ENCODE results near the gene RHEBL1. TPM values are rescaled to one million over a fixed set of nuclear protein-coding genes. Genes with fewer than 3 reads are reported as not detected.

RHEBL1 gene
- total RNA-seq, 1 donor from 2014 or later = 5.3 TPM

GRCh38 chr12:49037111-49037946 lies 32.5 kb downstream of the RHEBL1 start:
- TF ChIP-seq CTCF (IDR thresholded peaks at IDR 0.05) = no peak
- no peak for TF ChIP-seq EZH2 (IDR thresholded peaks at IDR 0.05)
- H2AFZ ChIP-seq (replicated peaks) = no peak overlapping the region
- H3K9me3 ChIP-seq (ENCODE audit: low read depth) = no peaks in the 10 kb centered on the region
- Mint-ChIP-seq H3K4me1 (no peaks in the 10 kb centered on the region), H3K4me3 (no peak overlapping the region), H3K27ac (no peak overlapping the region), H3K36me3 (peaks cover 29% of the 10 kb centered on the region), H3K27me3 (ENCODE audit: insufficient read depth, low read depth) (peaks cover 6% of the 10 kb centered on the region), H3K9me3 (no peaks in the 10 kb centered on the region)
- H3K4me2 ChIP-seq = no peak overlapping the region
- no peaks in the 10 kb centered on the region for H3F3A ChIP-seq (ENCODE audit: low read depth)
- H3K4me1 ChIP-seq = no peaks in the 10 kb centered on the region
- no peak overlapping the region for H3K9ac ChIP-seq
- H3K79me2 ChIP-seq (ENCODE audit: low read depth) = no peaks in the 10 kb centered on the region
- H3K27me3 ChIP-seq = no peaks in the 10 kb centered on the region
- H4K20me1 ChIP-seq (ENCODE audit: low read depth) = peaks cover 20% of the 10 kb centered on the region
- H3K36me3 ChIP-seq = no peaks in the 10 kb centered on the region
- no peak for DNase-seq (ENCODE audit: low spot score)
- H3K27ac ChIP-seq = no peak overlapping the region
- H3K4me3 ChIP-seq = no peak overlapping the region

GRCh38 chr12:49036029-49036428 lies 33.8 kb downstream of the RHEBL1 start:
- H3K27ac ChIP-seq = no peak overlapping the region
- no peaks in the 10 kb centered on the region for H3K36me3 ChIP-seq
- H3K9me3 Mint-ChIP-seq = no peaks in the 10 kb centered on the region
- H3F3A ChIP-seq (ENCODE audit: low read depth) = no peaks in the 10 kb centered on the region
- H3K79me2 ChIP-seq (ENCODE audit: low read depth) = no peaks in the 10 kb centered on the region
- H3K4me2 ChIP-seq = no peak overlapping the region
- peaks cover 23% of the 10 kb centered on the region for H4K20me1 ChIP-seq (ENCODE audit: low read depth)
- no peak overlapping the region for H3K4me3 ChIP-seq
- H3K4me1 Mint-ChIP-seq = no peaks in the 10 kb centered on the region
- H3K9me3 ChIP-seq (ENCODE audit: low read depth) = no peaks in the 10 kb centered on the region
- no peak for DNase-seq (ENCODE audit: low spot score)
- no peak overlapping the region for H3K9ac ChIP-seq
- H3K27ac Mint-ChIP-seq = no peak overlapping the region
- H3K4me3 Mint-ChIP-seq = no peak overlapping the region
- no peaks in the 10 kb centered on the region for H3K27me3 ChIP-seq
- H2AFZ ChIP-seq (replicated peaks) = no peak overlapping the region
- no peaks in the 10 kb centered on the region for H3K4me1 ChIP-seq
- peaks cover 25% of the 10 kb centered on the region for H3K36me3 Mint-ChIP-seq
- H3K27me3 Mint-ChIP-seq (ENCODE audit: insufficient read depth, low read depth) = peaks cover 7% of the 10 kb centered on the region
- no peak for TF ChIP-seq EZH2 (IDR thresholded peaks at IDR 0.05)
- no peak for TF ChIP-seq CTCF (IDR thresholded peaks at IDR 0.05)
- no peak for TF ChIP-seq EZH2phosphoT487 (IDR thresholded peaks at IDR 0.05)

GRCh38 chr12:49034286-49034622 lies 35.5 kb downstream of the RHEBL1 start:
- H4K20me1 ChIP-seq (ENCODE audit: low read depth) = peaks cover 27% of the 10 kb centered on the region
- H3K79me2 ChIP-seq (ENCODE audit: low read depth) = no peaks in the 10 kb centered on the region
- DNase-seq (ENCODE audit: low spot score) = no peak
- no peaks in the 10 kb centered on the region for H3K9me3 ChIP-seq (ENCODE audit: low read depth)
- TF ChIP-seq EZH2phosphoT487 (IDR thresholded peaks at IDR 0.05) (no peak), EZH2 (IDR thresholded peaks at IDR 0.05) (no peak), CTCF (IDR thresholded peaks at IDR 0.05) (no peak)
- no peak overlapping the region for H3K9ac ChIP-seq
- Mint-ChIP-seq H3K27ac (no peak overlapping the region), H3K9me3 (no peaks in the 10 kb centered on the region), H3K27me3 (ENCODE audit: insufficient read depth, low read depth) (peaks cover 8% of the 10 kb centered on the region), H3K4me1 (no peaks in the 10 kb centered on the region), H3K36me3 (peaks cover 30% of the 10 kb centered on the region), H3K4me3 (no peak overlapping the region)
- H3K36me3 ChIP-seq = no peaks in the 10 kb centered on the region
- no peak overlapping the region for H2AFZ ChIP-seq (replicated peaks)
- H3K27ac ChIP-seq = no peak overlapping the region
- H3K4me3 ChIP-seq = no peak overlapping the region
- H3K4me2 ChIP-seq = no peak overlapping the region
- no peaks in the 10 kb centered on the region for H3K27me3 ChIP-seq
- H3F3A ChIP-seq (ENCODE audit: low read depth) = no peaks in the 10 kb centered on the region
- H3K4me1 ChIP-seq = no peaks in the 10 kb centered on the region
